HepG2 (cell line): ENCODE results near the gene PRKAR1B. TPM values are rescaled to one million over a fixed set of nuclear protein-coding genes. Genes with fewer than 3 reads are reported as not detected.

Experiments
- ATAC-seq: fragments of 200-7000 bp; cut with Tn5 transposase; 3 replicates; pipeline ENCODE4 v1.9.1; 2020; ENCODE audit warnings: mild to moderate bottlenecking, moderate library complexity
- BruUV-seq: library from RNA; stranded (reverse); fragments of 400-500 nt; replicated peaks from 2 replicates; lab custom pipeline; 2021; lab: Mats Ljungman, UMichigan
- CTCF ChIA-PET: fragments of 300-600 bp; formaldehyde crosslinking; extraction: SDS; loops from one replicate; lab custom pipeline; 2021; ENCODE audit warnings: low total read pairs, inconsistent platforms, low intra/inter-chr PET ratio; lab: Yijun Ruan, JAX
- POLR2A ChIA-PET: fragments of 350-600 bp; sonication (Branson Sonifier 250); formaldehyde crosslinking; loops from one replicate; lab custom pipeline; 2020; ENCODE audit warnings: antibody characterized with exemption, inconsistent platforms; lab: Yijun Ruan, JAX
- DNase-seq: peaks from one replicate; pipeline ENCODE4 v3.0.0-alpha.2; 2015; ENCODE audit warnings: low spot score
- FAIRE-seq: peaks from 3 replicates; lab custom pipeline; 2011; peaks lifted over from hg19 to GRCh38; lab: Jason Lieb, UNC
- H2AFZ ChIP-seq: one replicate; pipeline ENCODE4 v1.6.1; 2011; ENCODE audit warnings: low read length, inconsistent platforms
- H3K27ac ChIP-seq: fragments of 300-600 bp; 3 replicates; pipeline ENCODE4 v1.8.0; 2011; ENCODE audit warnings: mixed run types, mild to moderate bottlenecking, mixed read lengths, low read length, inconsistent platforms; ENCODE audit not compliant: insufficient read depth; ENCODE audit errors: extremely low read length
- H3K27me3 ChIP-seq, 2 experiments: fragments of 200-600 bp in 1 of 2; 2 replicates in 1 of 2; 3 replicates in 1 of 2; pipeline versions ENCODE4 v1.6.0 to v1.8.0; 2011; ENCODE audit warnings: low read length in 2 of 2, mild to moderate bottlenecking in 2 of 2, moderate library complexity in 2 of 2, inconsistent platforms in 1 of 2; ENCODE audit not compliant: insufficient read depth in 2 of 2, control insufficient read depth in 1 of 2
- H3K36me3 ChIP-seq, 2 experiments: fragments of 200-600 bp in 1 of 2; replicated peaks in 1 of 2; 2 replicates in 1 of 2; 3 replicates in 1 of 2; pipeline versions ENCODE4 v1.5.1 to v1.8.0; 2011; ENCODE audit warnings: low read length in 2 of 2, inconsistent platforms in 1 of 2; ENCODE audit not compliant: insufficient read depth in 2 of 2, control insufficient read depth in 1 of 2
- H3K4me1 ChIP-seq: 2 replicates; pipeline ENCODE4 v1.5.1; 2012; ENCODE audit warnings: low read length, inconsistent platforms; ENCODE audit not compliant: insufficient read depth
- H3K4me2 ChIP-seq: 2 replicates; pipeline ENCODE4 v1.6.0; 2011; ENCODE audit warnings: low read depth, low read length, inconsistent platforms
- H3K4me3 ChIP-seq, 3 experiments: fragments of 200-600 bp in 1 of 3; sonication (generic), shearing (Covaris generic) in 1 of 3; replicated peaks in 1 of 3; 2 replicates each; pipeline ENCODE4 v1.5.1; 2011 to 2016; ENCODE audit warnings: low read length in 3 of 3, inconsistent platforms in 2 of 3, low read depth in 2 of 3, mild to moderate bottlenecking in 2 of 3, control low read depth in 1 of 3, mixed read lengths in 1 of 3; ENCODE audit not compliant: insufficient read depth in 1 of 3
- H3K79me2 ChIP-seq: one replicate; pipeline ENCODE4 v1.6.1; 2011; ENCODE audit warnings: low read length, inconsistent platforms; ENCODE audit not compliant: insufficient read depth
- H3K9ac ChIP-seq: 2 replicates; pipeline ENCODE4 v1.6.0; 2011; ENCODE audit warnings: mild to moderate bottlenecking, low read depth, low read length, inconsistent platforms; ENCODE audit not compliant: insufficient read depth
- H3K9me3 ChIP-seq: 2 replicates; pipeline ENCODE4 v1.5.1; 2012; ENCODE audit warnings: mild to moderate bottlenecking, low read length
- H4K20me1 ChIP-seq: 2 replicates; pipeline ENCODE4 v1.6.0; 2011; ENCODE audit warnings: inconsistent platforms, mild to moderate bottlenecking, low read length, moderate library complexity; ENCODE audit not compliant: insufficient read depth
- CERS6 ChIP-seq: sonication (generic); formaldehyde crosslinking; IDR thresholded peaks from 2 replicates; pipeline ENCODE4 v1.5.0; 2020; ENCODE audit warnings: missing genetic modification reagents
- HDAC1 ChIP-seq: sonication (generic); formaldehyde crosslinking; IDR thresholded peaks from 2 replicates; pipeline ENCODE4 v1.5.1; 2020; ENCODE audit warnings: mild to moderate bottlenecking, missing genetic modification reagents
- HINFP ChIP-seq: sonication (generic); formaldehyde crosslinking; IDR thresholded peaks from 2 replicates; pipeline ENCODE4 v1.4.0; 2020; ENCODE audit warnings: low read depth, mild to moderate bottlenecking, missing genetic modification reagents
- HNF1B ChIP-seq: sonication (generic); formaldehyde crosslinking; IDR thresholded peaks from 2 replicates; pipeline ENCODE4 v1.5.1; 2020; ENCODE audit warnings: mild to moderate bottlenecking, moderate library complexity, missing genetic modification reagents
- ISL2 ChIP-seq: sonication (generic); formaldehyde crosslinking; IDR thresholded peaks from 2 replicates; pipeline ENCODE4 v1.5.0; 2020; ENCODE audit warnings: missing genetic modification reagents
- JUND ChIP-seq: sonication (generic); formaldehyde crosslinking; IDR thresholded peaks from 2 replicates; pipeline ENCODE4 v1.8.0; 2022; ENCODE audit warnings: mild to moderate bottlenecking, missing genetic modification reagents
- LBX2 ChIP-seq: sonication (generic); formaldehyde crosslinking; IDR thresholded peaks from 2 replicates; pipeline ENCODE4 v1.5.0; 2020; ENCODE audit warnings: missing genetic modification reagents, mild to moderate bottlenecking, borderline replicate concordance
- LRRFIP1 ChIP-seq: sonication (generic); formaldehyde crosslinking; conservative IDR thresholded peaks from 2 replicates; pipeline ENCODE4 v1.4.0; 2020; ENCODE audit warnings: missing genetic modification reagents
- MAFG ChIP-seq: sonication (generic); formaldehyde crosslinking; IDR thresholded peaks from 2 replicates; pipeline ENCODE4 v1.5.1; 2020; ENCODE audit warnings: mild to moderate bottlenecking, missing genetic modification reagents
- SALL1 ChIP-seq: sonication (generic); formaldehyde crosslinking; IDR thresholded peaks from 2 replicates; pipeline ENCODE4 v1.8.0; 2022; ENCODE audit warnings: mild to moderate bottlenecking, missing genetic modification reagents
- SMYD3 ChIP-seq: sonication (generic); formaldehyde crosslinking; IDR thresholded peaks from 2 replicates; pipeline ENCODE4 v1.8.1; 2023; ENCODE audit warnings: mild to moderate bottlenecking, missing genetic modification reagents
- ZNF446 ChIP-seq: sonication (generic); formaldehyde crosslinking; IDR thresholded peaks from 2 replicates; pipeline ENCODE4 v1.5.0; 2020; ENCODE audit warnings: mild to moderate bottlenecking, missing genetic modification reagents
- ZNF484 ChIP-seq: sonication (generic); formaldehyde crosslinking; IDR thresholded peaks from 2 replicates; pipeline ENCODE4 v1.5.1; 2020; ENCODE audit warnings: mild to moderate bottlenecking, low read depth, missing genetic modification reagents, borderline replicate concordance
- ZNF562 ChIP-seq: sonication (generic); formaldehyde crosslinking; IDR thresholded peaks from 2 replicates; pipeline ENCODE4 v1.8.0; 2022; ENCODE audit warnings: missing genetic modification reagents, borderline replicate concordance
- ZNF619 ChIP-seq: sonication (generic); formaldehyde crosslinking; IDR thresholded peaks from 2 replicates; pipeline ENCODE4 v1.4.0; 2020; ENCODE audit warnings: mild to moderate bottlenecking, missing genetic modification reagents
- ZSCAN12 ChIP-seq: sonication (generic); formaldehyde crosslinking; IDR thresholded peaks from 2 replicates; pipeline ENCODE4 v1.9.0; 2021; ENCODE audit warnings: mild to moderate bottlenecking, missing genetic modification reagents
- ZSCAN9 ChIP-seq: IDR thresholded peaks from 2 replicates; pipeline ENCODE4 v1.6.1; 2016; ENCODE audit warnings: borderline replicate concordance
- WGBS: methylation state at CpG from one replicate; pipeline ENCODE4 v1.1.6; 2017; ENCODE audit warnings: low lambda C conversion rate; 5-methylcytosine and 5-hydroxymethylcytosine counted together
- in situ Hi-C: cut with HindIII; loops from 2 replicates; pipeline ENCODE4 v1.10.0; 2017; ENCODE audit warnings: low pct_unique_long_range_greater_than_20kb; ENCODE audit not compliant: extremely low pct_ligation_motif_present
- intact Hi-C: fragments of 100-400 bp; cut with micrococcal nuclease; formaldehyde crosslinking; loops from one replicate; pipeline ENCODE4 v1.10.0; 2022; ENCODE audit not compliant: unreplicated experiment
- polyA plus RNA-seq, 8 experiments: library from polyadenylated mRNA; depleted of rRNA in 3 of 8; stranded (reverse) in 7 of 8; unstranded in 1 of 8; fragments of >200 nt; fragmentation: Illumina TruSeq in 4 of 8; extraction: Trizol in 4 of 8; gene quantifications; 2 replicates each; pipeline versions ENCODE4 v1.2.1 to v1.2.3, GENCODE V29; 2011 to 2016; ENCODE audit warnings: low read depth in 4 of 8, missing spikeins in 1 of 8, mixed read lengths in 1 of 8; ENCODE audit not compliant: insufficient read depth in 1 of 8
- total RNA-seq, 5 experiments: library from RNA; depleted of rRNA; stranded (reverse); fragments of >200 nt; fragmentation: Illumina TruSeq; extraction: Trizol; gene quantifications; 2 replicates each; pipeline ENCODE4 v1.2.3, GENCODE V29; 2016; ENCODE audit warnings: low read depth in 1 of 5

The PRKAR1B gene
- total and polyA plus RNA-seq, 2 of the 13 experiments (the other 11 are each of a cell fraction or from before 2014, with no cell fraction given): 7.9 to 28.2 TPM

GRCh38 chr7:638256-639011 is 88.6 kb downstream of the PRKAR1B start:
- ChIA-PET CTCF (no interaction called here), POLR2A (no interaction called here)
- intact Hi-C loops: no loop called here
- DNase-seq: no peak
- BruUV-seq: no TSS peak
- H3K9me3 ChIP-seq: no peaks in the 10 kb centered on the region
- FAIRE-seq: no peak
- H3K4me1 ChIP-seq: no peaks in the 10 kb centered on the region
- in situ Hi-C loops: loop anchor here (10.0 kb wide), 1 partner anchor 314 kb away; no protein-coding TSS in a partner anchor
- no peaks in the 10 kb centered on the region for H4K20me1 ChIP-seq
- H3K4me2 ChIP-seq: no peak overlapping the region
- H3K27ac ChIP-seq: no peak overlapping the region
- H3K9ac ChIP-seq: no peak overlapping the region
- H3K79me2 ChIP-seq: no peaks in the 10 kb centered on the region
- ATAC-seq: no peak
- H3K27me3 ChIP-seq: no peaks in the 10 kb centered on the region
- peaks cover 2% of the 10 kb centered on the region in 2 experiments; a peak in 1 of 5 replicates for H3K36me3 ChIP-seq
- no peak overlapping the region for H2AFZ ChIP-seq
- no peak overlapping the region for H3K4me3 ChIP-seq
- 94% methylated on average over 24 of the region's 25 CpGs for WGBS
- TF ChIP-seq ZSCAN9 (CRISPR knock-in tag): no peak
- no peak for TF ChIP-seq ZNF619 (CRISPR knock-in tag)
- TF ChIP-seq CERS6 (CRISPR knock-in tag): no peak
- TF ChIP-seq ZNF484 (CRISPR knock-in tag): no peak
- no peak for TF ChIP-seq HNF1B
- TF ChIP-seq HINFP (CRISPR knock-in tag): no peak
- no peak for TF ChIP-seq MAFG
- no peak for TF ChIP-seq JUND
- TF ChIP-seq SMYD3 (CRISPR knock-in tag): no peak
- no peak for TF ChIP-seq SALL1 (CRISPR knock-in tag)
- no peak for TF ChIP-seq ZNF446 (CRISPR knock-in tag)
- TF ChIP-seq ZSCAN12: no peak
- no peak for TF ChIP-seq LRRFIP1 (CRISPR knock-in tag)
- TF ChIP-seq ISL2: no peak
- no peak for TF ChIP-seq HDAC1
- TF ChIP-seq ZNF562 (CRISPR knock-in tag): no peak
- TF ChIP-seq LBX2: no peak
